Bronchial epithelial cell (primary cell): Measurements from ENCODE around the gene DTD1. TPM values are rescaled to one million over a fixed set of nuclear protein-coding genes. Genes with fewer than 3 reads are reported as not detected.

ENCODE experiments used
- DNase-seq: peaks from one replicate; pipeline ENCODE4 v3.0.0-alpha.2; 2010; ENCODE audit warnings: low read depth
- FAIRE-seq: peaks from 2 replicates; lab custom pipeline; 2011; peaks lifted over from hg19 to GRCh38; lab: Jason Lieb, UNC
- H3K27me3 ChIP-seq: 2 replicates; pipeline ENCODE4 v1.5.1; 2011; ENCODE audit warnings: low read length; ENCODE audit not compliant: control insufficient read depth, insufficient read depth
- H3K36me3 ChIP-seq: 2 replicates; pipeline ENCODE4 v1.5.1; 2011; ENCODE audit warnings: low read length; ENCODE audit not compliant: control insufficient read depth, insufficient read depth
- H3K4me3 ChIP-seq: 2 replicates; pipeline ENCODE4 v1.5.1; 2011; ENCODE audit warnings: mild to moderate bottlenecking, low read depth, low read length, control low read depth
- total RNA-seq: library from RNA; depleted of rRNA; stranded (reverse); fragments of >200 nt; gene quantifications from 2 replicates; pipeline ENCODE4 v1.2.1, GENCODE V29; 2014
- TF ChIP-seq, protein P1 (sequence below): IDR thresholded peaks from 2 replicates; pipeline ENCODE4 v1.5.1; 2011; ENCODE audit warnings: mild to moderate bottlenecking, moderate library complexity, low read length, control low read depth, inconsistent platforms; ENCODE audit not compliant: insufficient read depth, severe bottlenecking

The DTD1 gene
- total RNA-seq, 1 donor from 2014 or later: 197 TPM

DNA sequence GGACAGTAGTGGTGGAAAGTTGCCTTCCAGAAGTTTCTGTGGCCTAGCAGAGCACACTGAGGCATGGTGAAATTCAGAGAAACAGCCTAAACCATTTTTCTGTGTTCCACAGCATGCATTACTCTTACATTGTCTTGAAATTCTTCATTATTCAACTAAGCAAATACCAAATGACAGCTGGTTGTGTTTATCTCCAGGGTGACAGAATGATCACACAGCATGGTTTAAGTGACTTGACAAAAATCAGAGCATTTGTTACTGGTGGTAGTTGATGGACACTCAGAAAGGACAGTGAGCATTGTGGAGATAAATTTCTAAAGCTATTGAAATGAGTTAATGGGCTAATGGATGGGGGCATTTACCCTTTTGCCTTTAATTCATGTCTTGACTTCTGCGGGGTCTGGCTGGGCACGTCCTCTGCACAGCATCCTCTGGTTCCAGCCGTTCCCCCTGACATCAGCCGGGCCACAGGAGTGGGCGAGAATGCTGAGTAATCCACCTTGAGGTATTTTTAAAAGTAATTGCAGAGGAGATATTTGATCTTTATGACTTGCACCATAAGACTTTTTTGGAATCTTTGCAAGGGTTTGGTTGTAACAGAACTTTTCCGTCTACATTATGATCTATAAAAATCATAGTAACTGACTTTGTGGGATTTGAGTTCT, 146.8 kb downstream of the DTD1 start:
- Histone ChIP-seq H3K4me3 (no peak overlapping the region), H3K27me3 (no peaks in the 10 kb centered on the region), H3K36me3 (no peaks in the 10 kb centered on the region)
- no peak for DNase-seq
- no peak for FAIRE-seq
- TF ChIP-seq, protein P1, sequence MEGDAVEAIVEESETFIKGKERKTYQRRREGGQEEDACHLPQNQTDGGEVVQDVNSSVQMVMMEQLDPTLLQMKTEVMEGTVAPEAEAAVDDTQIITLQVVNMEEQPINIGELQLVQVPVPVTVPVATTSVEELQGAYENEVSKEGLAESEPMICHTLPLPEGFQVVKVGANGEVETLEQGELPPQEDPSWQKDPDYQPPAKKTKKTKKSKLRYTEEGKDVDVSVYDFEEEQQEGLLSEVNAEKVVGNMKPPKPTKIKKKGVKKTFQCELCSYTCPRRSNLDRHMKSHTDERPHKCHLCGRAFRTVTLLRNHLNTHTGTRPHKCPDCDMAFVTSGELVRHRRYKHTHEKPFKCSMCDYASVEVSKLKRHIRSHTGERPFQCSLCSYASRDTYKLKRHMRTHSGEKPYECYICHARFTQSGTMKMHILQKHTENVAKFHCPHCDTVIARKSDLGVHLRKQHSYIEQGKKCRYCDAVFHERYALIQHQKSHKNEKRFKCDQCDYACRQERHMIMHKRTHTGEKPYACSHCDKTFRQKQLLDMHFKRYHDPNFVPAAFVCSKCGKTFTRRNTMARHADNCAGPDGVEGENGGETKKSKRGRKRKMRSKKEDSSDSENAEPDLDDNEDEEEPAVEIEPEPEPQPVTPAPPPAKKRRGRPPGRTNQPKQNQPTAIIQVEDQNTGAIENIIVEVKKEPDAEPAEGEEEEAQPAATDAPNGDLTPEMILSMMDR: no peak

DNA sequence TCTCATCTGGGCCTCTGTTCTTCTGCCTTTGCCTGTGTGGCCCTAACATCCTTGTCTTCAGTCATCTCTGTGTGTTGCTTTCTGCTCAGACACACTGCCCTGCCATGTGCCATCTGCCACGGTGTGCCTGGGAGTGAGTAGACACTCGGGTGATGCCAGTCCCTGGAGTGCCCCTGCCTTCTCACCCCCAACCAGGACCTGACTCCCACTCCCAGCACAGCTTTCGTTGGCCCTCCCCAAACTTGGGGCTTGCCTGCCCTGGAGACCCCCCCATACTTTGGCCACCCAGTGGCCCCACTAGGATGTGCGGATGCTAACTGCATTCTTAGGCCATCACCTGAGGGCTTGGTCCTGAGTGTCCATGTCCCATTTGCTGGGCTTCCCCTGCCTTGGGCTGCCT, 149.3 kb downstream of the DTD1 start:
- TF ChIP-seq, protein P1: no peak
- H3K4me3 ChIP-seq: no peak overlapping the region
- no peak for FAIRE-seq
- H3K27me3 ChIP-seq: no peaks in the 10 kb centered on the region
- H3K36me3 ChIP-seq: no peaks in the 10 kb centered on the region
- no peak for DNase-seq

DNA sequence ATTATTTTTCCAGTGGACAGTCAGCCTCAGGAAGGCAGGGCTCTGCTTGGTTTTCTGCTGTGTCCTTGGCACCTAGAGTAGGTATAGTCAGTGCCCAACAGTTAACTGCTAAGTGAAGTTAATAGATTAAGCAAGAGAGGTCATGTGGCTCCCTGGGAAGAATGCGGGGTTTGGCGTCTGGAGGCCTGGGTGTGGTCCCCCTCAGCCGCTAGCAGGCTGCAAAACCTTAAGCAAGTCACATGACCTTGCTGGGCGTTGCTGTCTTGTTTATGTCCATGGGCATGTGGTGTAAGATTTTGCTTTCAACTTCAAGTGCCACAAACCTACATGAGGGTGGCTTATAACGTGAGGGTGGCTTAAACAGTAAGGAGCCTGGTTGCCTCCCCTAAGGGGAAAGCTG, 150.2 kb downstream of the DTD1 start:
- no peak for FAIRE-seq
- TF ChIP-seq, protein P1: no peak
- H3K4me3 ChIP-seq: no peak overlapping the region
- no peaks in the 10 kb centered on the region for H3K36me3 ChIP-seq
- no peak for DNase-seq
- H3K27me3 ChIP-seq: no peaks in the 10 kb centered on the region

DNA sequence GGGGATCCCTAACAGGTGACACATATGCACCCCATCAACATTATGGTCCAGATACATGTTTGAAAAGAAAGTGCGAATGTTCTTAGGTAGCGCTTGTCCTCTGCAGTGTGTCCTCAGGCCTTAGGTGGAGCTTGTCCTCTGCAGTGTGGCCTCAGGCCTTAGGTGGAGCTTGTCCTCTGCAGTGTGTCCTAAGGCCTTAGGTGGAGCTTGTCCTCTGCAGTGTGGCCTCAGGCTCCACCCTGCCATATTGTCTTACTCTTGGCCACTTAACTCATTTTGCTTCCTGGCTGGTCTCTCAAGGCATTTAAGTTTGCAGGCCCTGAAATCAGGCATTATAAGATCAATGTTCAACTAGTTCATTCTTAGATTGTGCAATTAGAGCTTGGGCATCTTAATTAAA, 151.0 kb downstream of the DTD1 start:
- FAIRE-seq: no peak
- TF ChIP-seq, protein P1: no peak

DNA sequence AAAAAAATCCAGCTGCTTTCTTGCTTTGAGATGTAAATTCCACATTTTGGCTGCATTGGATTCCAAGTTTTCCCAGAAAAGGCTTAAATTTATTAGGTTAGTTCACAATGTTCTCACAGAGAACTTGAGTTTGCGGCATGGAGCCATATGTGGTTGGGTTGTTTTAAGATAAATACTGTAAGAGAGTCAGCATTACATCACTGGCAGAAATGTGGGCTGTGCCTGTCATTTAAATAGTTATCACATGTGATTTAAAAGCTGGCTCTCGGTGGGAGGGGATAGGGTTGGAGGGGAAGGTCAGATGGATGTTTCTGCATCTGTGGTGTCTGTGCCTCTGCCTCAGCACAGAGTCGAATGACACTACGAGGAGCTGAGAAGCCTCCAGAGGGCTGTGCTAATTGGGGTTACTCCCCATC, 151.9 kb downstream of the DTD1 start:
- TF ChIP-seq, protein P1: no peak
- no peaks in the 10 kb centered on the region for H3K27me3 ChIP-seq
- FAIRE-seq (no peak), DNase-seq (no peak)
- H3K36me3 ChIP-seq: peaks cover 2% of the 10 kb centered on the region
- H3K4me3 ChIP-seq: no peak overlapping the region

More for the DNA sequence above, 151.0 kb downstream of the DTD1 start:
- Histone ChIP-seq H3K27me3 (no peaks in the 10 kb centered on the region), H3K4me3 (no peak overlapping the region), H3K36me3 (no peaks in the 10 kb centered on the region)
- DNase-seq: no peak

DNA sequence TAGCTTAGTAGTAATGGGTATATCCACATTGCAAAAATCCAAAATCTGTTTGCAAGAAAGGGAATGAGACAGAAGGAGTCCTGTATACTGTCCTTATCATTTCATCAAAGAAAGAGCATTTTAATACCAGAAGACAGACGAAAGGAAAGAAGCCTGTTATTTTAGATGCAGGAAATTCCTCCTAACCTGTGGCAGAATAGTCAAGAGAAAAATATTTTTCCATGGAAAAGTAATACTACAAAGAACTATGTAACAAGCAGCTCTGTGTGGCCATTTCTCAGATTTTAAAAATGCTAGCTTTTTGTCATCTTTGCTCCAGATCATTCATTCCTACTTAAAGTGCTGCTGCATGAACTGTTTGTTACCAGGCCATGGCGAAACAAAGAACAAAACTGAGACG, 152.9 kb downstream of the DTD1 start:
- DNase-seq (no peak), FAIRE-seq (no peak)
- H3K4me3 ChIP-seq: no peak overlapping the region
- peaks cover 2% of the 10 kb centered on the region for H3K36me3 ChIP-seq
- no peaks in the 10 kb centered on the region for H3K27me3 ChIP-seq
- TF ChIP-seq, protein P1: no peak
